PFSK-1 (cell line): ENCODE data around the gene PHC2.

Experiments
- FOXP2 ChIP-seq: optimal IDR thresholded peaks from 2 replicates; pipeline ENCODE3; 2011; ENCODE audit warnings: borderline replicate concordance, control low read depth, inconsistent platforms; ENCODE audit not compliant: insufficient read depth; ENCODE audit errors: extremely low read length, extremely low read depth
- POLR2AphosphoS5 ChIP-seq: IDR thresholded peaks from 2 replicates; pipeline ENCODE4 v1.6.1; 2012; ENCODE audit warnings: low read depth, mild to moderate bottlenecking, control low read depth, low read length, moderate library complexity
- SIN3A ChIP-seq: IDR thresholded peaks from 2 replicates; pipeline ENCODE4 v1.6.1; 2012; ENCODE audit warnings: mild to moderate bottlenecking, low read length, moderate library complexity, borderline replicate concordance; ENCODE audit not compliant: insufficient read depth
- TAF1 ChIP-seq: IDR thresholded peaks from 2 replicates; pipeline ENCODE4 v1.6.1; 2012; ENCODE audit warnings: low read length, control low read depth, borderline replicate concordance; ENCODE audit not compliant: insufficient read depth
- TF ChIP-seq, protein P1 (sequence below), 2 experiments: IDR thresholded peaks; 2 replicates each; pipeline versions ENCODE4 v1.6.1 to v1.8.0; 2011 to 2012; ENCODE audit warnings: low read depth in 2 of 2, low read length in 2 of 2, control low read depth in 1 of 2, inconsistent platforms in 1 of 2, mild to moderate bottlenecking in 1 of 2, moderate library complexity in 1 of 2; ENCODE audit not compliant: insufficient read depth in 1 of 2

Gene PHC2

DNA sequence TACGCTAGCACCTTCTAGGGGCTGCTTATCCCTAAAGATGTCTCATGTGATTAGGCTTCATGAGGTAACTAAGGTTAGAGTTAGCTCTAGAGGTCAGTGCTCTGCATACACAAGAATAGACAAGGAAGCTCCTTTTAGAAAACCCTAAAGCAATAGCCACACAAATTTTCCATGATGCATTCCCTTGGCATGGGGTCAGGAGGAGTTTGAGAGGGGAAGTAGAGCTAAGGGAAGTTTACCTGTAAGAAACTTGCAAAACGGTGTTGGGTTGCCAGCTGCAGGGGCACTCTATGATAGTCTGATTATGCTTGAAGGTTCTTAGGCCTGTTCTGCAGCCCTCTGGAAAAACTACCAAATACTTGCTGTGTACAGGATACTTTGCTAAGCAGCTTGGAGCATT is 71.0 kb downstream of the PHC2 start:
- no peak for TF ChIP-seq POLR2AphosphoS5
- no peak for TF ChIP-seq FOXP2
- TF ChIP-seq, protein P1, sequence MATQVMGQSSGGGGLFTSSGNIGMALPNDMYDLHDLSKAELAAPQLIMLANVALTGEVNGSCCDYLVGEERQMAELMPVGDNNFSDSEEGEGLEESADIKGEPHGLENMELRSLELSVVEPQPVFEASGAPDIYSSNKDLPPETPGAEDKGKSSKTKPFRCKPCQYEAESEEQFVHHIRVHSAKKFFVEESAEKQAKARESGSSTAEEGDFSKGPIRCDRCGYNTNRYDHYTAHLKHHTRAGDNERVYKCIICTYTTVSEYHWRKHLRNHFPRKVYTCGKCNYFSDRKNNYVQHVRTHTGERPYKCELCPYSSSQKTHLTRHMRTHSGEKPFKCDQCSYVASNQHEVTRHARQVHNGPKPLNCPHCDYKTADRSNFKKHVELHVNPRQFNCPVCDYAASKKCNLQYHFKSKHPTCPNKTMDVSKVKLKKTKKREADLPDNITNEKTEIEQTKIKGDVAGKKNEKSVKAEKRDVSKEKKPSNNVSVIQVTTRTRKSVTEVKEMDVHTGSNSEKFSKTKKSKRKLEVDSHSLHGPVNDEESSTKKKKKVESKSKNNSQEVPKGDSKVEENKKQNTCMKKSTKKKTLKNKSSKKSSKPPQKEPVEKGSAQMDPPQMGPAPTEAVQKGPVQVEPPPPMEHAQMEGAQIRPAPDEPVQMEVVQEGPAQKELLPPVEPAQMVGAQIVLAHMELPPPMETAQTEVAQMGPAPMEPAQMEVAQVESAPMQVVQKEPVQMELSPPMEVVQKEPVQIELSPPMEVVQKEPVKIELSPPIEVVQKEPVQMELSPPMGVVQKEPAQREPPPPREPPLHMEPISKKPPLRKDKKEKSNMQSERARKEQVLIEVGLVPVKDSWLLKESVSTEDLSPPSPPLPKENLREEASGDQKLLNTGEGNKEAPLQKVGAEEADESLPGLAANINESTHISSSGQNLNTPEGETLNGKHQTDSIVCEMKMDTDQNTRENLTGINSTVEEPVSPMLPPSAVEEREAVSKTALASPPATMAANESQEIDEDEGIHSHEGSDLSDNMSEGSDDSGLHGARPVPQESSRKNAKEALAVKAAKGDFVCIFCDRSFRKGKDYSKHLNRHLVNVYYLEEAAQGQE (IDR thresholded peaks at IDR 0.05; ENCODE audit: insufficient read depth in 1 of 2, low read depth in 2 of 2, low read length in 2 of 2): no peak
- TF ChIP-seq SIN3A: no peak
- TF ChIP-seq TAF1: no peak

DNA sequence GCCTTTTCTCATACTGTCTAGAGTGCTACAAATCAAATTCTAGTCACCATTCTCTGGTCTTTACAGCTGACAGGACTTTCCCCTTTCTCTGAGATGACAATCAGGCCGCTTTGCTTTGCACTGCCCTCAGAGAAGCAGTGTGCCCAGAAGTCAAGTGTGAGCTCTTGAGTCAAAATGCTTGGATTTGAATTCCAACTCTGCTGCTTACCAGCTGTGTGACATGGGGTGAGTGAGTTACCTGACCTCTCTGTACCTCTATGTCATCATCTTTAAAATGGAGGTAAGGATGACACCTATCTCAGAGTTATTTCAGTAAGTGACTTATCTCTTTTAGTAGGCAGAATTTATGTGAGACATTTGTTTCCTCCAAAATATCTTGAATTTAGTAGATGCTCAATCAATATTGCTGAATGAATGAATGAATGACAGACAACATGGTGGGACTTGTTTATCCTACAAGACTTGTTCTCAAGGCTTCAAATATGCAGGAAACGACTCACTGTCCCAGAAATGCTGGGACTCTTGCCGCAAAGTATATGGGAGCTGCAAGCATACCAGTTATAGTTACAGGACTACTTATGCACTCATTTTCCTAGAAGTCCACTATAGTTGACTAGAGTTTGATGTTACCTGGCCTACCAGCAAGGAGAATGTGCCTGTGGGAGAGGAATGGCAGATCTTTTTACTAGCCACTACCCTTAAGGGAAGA is 71.9 kb downstream of the PHC2 start:
- TF ChIP-seq TAF1 (no peak), POLR2AphosphoS5 (no peak)
- TF ChIP-seq, protein P1 (IDR thresholded peaks at IDR 0.05; ENCODE audit: insufficient read depth in 1 of 2, low read depth in 2 of 2, low read length in 2 of 2): no peak

DNA sequence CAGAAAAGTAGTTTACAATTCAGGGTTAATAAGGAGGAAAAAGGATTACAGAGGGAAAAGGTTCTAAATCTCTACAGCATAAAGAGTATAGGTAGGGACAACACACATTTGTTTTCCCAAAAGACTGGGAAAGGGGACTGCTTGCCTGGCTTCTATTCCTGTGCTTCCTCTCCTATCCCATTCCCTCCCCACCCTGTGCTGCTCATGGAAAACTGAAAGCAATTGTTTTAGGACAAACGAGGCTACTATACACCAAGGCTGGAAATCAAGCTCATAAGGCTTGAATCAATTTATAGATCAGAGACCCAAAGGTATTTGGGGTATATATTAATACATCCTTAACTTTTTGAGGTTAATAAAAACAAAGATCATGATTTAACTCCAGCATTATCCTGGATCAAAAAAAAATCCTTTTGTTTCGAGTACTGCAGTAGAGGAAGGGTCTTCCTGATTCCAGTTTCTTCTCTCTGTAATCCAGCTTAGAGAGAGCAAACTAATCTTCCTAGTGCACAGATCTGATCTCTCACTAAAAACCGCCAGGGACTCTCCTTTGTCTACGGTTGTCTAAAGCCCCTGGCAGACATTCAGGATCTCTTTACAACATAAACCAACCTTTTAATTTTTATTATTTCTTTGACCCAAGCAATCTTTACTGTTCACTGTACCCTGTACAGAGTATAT is 72.6 kb downstream of the PHC2 start:
- no peak for TF ChIP-seq SIN3A
- TF ChIP-seq TAF1: no peak
- TF ChIP-seq POLR2AphosphoS5: no peak; the same call in 1 of the 2 replicates
- TF ChIP-seq FOXP2: no peak
- TF ChIP-seq, protein P1 (IDR thresholded peaks at IDR 0.05; ENCODE audit: insufficient read depth in 1 of 2, low read depth in 2 of 2, low read length in 2 of 2): no peak

DNA sequence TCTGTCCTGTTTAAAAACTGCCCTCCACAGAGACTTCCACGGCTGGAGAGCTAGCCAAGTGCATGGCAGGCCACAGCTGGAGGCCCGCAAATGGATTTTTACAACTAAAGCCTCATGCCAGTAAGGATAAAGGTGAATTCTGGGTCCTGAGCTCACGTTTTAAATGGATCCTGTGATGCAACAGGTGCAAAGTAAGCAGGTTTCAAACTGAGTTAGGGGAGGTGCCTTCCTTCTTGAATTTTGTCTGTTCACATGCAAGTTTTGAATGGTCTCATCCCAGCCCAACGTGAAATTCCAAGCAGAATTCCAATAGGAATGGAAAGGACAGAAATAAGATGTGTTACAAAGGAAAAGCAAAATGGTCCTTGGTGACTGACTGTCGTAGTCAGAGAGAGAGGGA is 73.8 kb downstream of the PHC2 start:
- TF ChIP-seq, protein P1 (IDR thresholded peaks at IDR 0.05; ENCODE audit: insufficient read depth in 1 of 2, low read depth in 2 of 2, low read length in 2 of 2): no peak
- no peak for TF ChIP-seq FOXP2
- no peak for TF ChIP-seq SIN3A
- no peak for TF ChIP-seq POLR2AphosphoS5
- TF ChIP-seq TAF1: no peak

DNA sequence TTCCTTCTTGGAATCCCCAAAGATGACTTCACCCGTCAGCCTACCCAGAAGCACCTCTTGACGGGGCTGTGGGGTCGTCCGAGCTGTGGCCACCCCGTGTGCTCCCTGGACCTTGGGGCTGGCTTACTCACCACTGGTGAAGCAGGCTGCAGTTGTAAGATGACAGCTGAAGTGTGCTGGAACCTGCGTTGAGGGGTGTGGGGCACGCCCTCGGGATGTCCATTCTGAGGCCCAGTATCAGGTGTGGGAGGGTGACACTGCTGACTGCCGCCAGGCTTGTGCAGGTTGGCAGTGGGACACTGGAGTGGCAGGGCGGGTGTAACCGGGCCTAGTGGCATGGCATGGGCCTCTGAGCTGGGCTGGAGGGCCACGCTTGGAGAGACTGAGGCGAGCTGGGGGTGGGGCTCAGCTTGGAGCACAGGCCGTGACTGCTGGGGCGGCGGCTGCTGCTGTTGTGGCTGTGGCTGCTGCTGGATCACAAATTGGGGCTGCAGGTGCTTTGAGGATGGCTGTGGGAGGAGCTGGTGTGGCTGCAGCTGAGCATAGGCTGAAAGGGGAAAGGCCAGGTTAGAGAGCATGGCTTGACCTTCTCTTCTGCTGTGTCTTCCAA is 76.1 kb downstream of the PHC2 start:
- no peak for TF ChIP-seq SIN3A
- no peak for TF ChIP-seq TAF1
- no peak for TF ChIP-seq POLR2AphosphoS5
- TF ChIP-seq, protein P1 (IDR thresholded peaks at IDR 0.05; ENCODE audit: insufficient read depth in 1 of 2, low read depth in 2 of 2, low read length in 2 of 2): no peak
- TF ChIP-seq FOXP2: no peak
